ENCODE measurements around the gene TENT5C.

The TENT5C gene

GRCh38 chr1:117573386-117574023, 32.3 kb upstream of the TENT5C start:
- no peak for DNase-seq (ENCODE audit: low read depth, low spot score)

GRCh38 chr1:117574161-117574835, 31.6 kb upstream of the TENT5C start:
- DNase-seq (ENCODE audit: low read depth, low spot score), result no peak

GRCh38 chr1:117575586-117576225, 30.1 kb upstream of the TENT5C start:
- DNase-seq (ENCODE audit: low read depth, low spot score), result no peak

GRCh38 chr1:117576236-117576635, 29.6 kb upstream of the TENT5C start:
- DNase-seq (ENCODE audit: low read depth, low spot score), result no peak

- no peak for DNase-seq (ENCODE audit: low read depth, low spot score)
Measured at GRCh38 chr1:117577191-117577885, 28.5 kb upstream of the TENT5C start.

- no peak for DNase-seq (ENCODE audit: low read depth, low spot score)
Measured at GRCh38 chr1:117578466-117578865, 27.4 kb upstream of the TENT5C start.

- DNase-seq (ENCODE audit: low read depth, low spot score), result no peak
Measured at GRCh38 chr1:117579221-117579906, 26.5 kb upstream of the TENT5C start.

GRCh38 chr1:117580436-117580835, 25.4 kb upstream of the TENT5C start:
- DNase-seq (ENCODE audit: low read depth, low spot score), result no peak

GRCh38 chr1:117580882-117581281, 25.0 kb upstream of the TENT5C start:
- no peak for DNase-seq (ENCODE audit: low read depth, low spot score)

GRCh38 chr1:117581391-117581943, 24.4 kb upstream of the TENT5C start:
- DNase-seq (ENCODE audit: low read depth, low spot score), result no peak

- DNase-seq (ENCODE audit: low read depth, low spot score), result no peak
Measured at GRCh38 chr1:117582451-117582850, 23.4 kb upstream of the TENT5C start.

GRCh38 chr1:117583247-117583646, 22.6 kb upstream of the TENT5C start:
- no peak for DNase-seq (ENCODE audit: low read depth, low spot score)

GRCh38 chr1:117584181-117584580, 21.7 kb upstream of the TENT5C start:
- no peak for DNase-seq (ENCODE audit: low read depth, low spot score)

GRCh38 chr1:117585086-117585485, 20.8 kb upstream of the TENT5C start:
- no peak for DNase-seq (ENCODE audit: low read depth, low spot score)

- no peak for DNase-seq (ENCODE audit: low read depth, low spot score)
Measured at GRCh38 chr1:117586337-117586736, 19.5 kb upstream of the TENT5C start.

GRCh38 chr1:117586747-117587498, 18.9 kb upstream of the TENT5C start:
- DNase-seq (ENCODE audit: low read depth, low spot score), result no peak

GRCh38 chr1:117587499-117588356, 18.1 kb upstream of the TENT5C start:
- DNase-seq (ENCODE audit: low read depth, low spot score), result no peak

- no peak for DNase-seq (ENCODE audit: low read depth, low spot score)
Measured at GRCh38 chr1:117589544-117589943, 16.3 kb upstream of the TENT5C start.

GRCh38 chr1:117590273-117590925, 15.4 kb upstream of the TENT5C start:
- DNase-seq (ENCODE audit: low read depth, low spot score), result no peak

Measured in activated CD4-positive, CD25-positive, alpha-beta regulatory T cell treated with anti-CD3 and anti-CD28 coated beads, Interleukin-2, amount 50 U/mL, for 16 hours (primary cell).